HG02678 (cell line): Measurements from ENCODE around the gene CELSR2.
"Not testable (repeated sequence)": the region's sequence is repeated elsewhere in the genome, so short reads cannot be mapped to it uniquely, and the experiment has no call there.

Source experiments
- ATAC-seq: cut with Tn5 transposase; IDR thresholded peaks from one replicate; pipeline ENCODE4 v1.9.1; 2021; ENCODE audit warnings: mild to moderate bottlenecking, moderate library complexity; ENCODE audit not compliant: unreplicated experiment

The CELSR2 gene, protein sequence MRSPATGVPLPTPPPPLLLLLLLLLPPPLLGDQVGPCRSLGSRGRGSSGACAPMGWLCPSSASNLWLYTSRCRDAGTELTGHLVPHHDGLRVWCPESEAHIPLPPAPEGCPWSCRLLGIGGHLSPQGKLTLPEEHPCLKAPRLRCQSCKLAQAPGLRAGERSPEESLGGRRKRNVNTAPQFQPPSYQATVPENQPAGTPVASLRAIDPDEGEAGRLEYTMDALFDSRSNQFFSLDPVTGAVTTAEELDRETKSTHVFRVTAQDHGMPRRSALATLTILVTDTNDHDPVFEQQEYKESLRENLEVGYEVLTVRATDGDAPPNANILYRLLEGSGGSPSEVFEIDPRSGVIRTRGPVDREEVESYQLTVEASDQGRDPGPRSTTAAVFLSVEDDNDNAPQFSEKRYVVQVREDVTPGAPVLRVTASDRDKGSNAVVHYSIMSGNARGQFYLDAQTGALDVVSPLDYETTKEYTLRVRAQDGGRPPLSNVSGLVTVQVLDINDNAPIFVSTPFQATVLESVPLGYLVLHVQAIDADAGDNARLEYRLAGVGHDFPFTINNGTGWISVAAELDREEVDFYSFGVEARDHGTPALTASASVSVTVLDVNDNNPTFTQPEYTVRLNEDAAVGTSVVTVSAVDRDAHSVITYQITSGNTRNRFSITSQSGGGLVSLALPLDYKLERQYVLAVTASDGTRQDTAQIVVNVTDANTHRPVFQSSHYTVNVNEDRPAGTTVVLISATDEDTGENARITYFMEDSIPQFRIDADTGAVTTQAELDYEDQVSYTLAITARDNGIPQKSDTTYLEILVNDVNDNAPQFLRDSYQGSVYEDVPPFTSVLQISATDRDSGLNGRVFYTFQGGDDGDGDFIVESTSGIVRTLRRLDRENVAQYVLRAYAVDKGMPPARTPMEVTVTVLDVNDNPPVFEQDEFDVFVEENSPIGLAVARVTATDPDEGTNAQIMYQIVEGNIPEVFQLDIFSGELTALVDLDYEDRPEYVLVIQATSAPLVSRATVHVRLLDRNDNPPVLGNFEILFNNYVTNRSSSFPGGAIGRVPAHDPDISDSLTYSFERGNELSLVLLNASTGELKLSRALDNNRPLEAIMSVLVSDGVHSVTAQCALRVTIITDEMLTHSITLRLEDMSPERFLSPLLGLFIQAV (N-terminal part only)

DNA sequence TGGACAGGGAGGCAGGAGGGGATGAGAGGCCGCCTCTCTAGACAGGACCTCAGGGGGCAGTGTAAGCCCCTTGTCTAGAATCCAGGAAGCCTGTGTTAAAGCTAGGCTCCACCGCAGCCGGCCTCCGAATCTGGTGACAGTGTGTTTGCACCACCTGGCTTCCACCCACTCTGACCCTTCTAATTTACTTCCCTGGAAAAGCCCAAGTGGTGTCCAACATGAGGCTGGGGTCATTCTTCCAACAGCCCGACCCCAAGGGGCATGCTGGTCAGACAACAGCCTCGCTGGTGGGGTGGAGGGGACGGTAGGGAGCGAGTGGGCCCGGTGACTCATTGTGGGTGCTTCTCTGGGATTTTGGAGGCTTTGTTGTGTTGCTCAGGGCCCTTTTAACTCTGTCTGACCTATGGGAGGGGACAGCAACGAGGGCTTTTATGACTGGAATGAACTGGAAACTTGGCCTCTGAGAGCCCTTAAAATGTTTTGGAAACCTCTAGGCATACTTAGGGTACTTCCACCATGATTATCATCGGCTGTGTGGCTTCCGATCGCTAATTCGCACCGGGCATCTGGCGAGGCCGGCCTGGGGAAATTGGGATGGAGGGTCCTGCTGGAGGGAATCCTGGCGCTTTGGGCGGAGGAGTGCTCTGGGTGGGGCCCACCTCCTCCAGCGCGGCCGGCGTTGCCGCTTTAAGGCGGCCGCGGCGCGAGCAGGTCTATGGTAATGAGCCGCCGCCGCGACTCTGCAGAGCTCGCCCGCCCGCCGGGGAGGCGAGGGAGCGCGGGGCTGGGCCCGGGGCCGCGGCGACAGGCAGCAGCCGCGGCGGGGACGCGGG is at the start of gene CELSR2:
Gene CELSR2 (plus strand): TSS at position 743 of the 833 bp plus-strand sequence. CDS start 541 bp downstream, outside the sequence.
- peak; percentile 89 for ATAC-seq

DNA sequence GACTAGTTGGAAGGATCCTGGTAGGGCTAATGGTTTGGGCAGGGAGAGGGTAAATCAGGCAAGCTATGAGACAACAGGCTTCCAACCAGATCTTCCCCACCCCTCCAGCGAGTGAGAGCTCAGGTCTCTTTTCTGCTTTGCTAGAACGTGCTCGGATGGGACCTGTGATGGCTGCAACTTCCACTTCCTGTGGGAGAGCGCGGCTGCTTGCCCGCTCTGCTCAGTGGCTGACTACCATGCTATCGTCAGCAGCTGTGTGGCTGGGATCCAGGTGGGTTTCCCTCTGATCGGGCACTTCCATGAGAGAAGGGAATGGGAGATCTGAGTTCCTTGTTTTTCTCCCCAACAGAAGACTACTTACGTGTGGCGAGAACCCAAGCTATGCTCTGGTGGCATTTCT is 49.6 kb upstream of the CELSR2 start:
- ATAC-seq = no peak

DNA sequence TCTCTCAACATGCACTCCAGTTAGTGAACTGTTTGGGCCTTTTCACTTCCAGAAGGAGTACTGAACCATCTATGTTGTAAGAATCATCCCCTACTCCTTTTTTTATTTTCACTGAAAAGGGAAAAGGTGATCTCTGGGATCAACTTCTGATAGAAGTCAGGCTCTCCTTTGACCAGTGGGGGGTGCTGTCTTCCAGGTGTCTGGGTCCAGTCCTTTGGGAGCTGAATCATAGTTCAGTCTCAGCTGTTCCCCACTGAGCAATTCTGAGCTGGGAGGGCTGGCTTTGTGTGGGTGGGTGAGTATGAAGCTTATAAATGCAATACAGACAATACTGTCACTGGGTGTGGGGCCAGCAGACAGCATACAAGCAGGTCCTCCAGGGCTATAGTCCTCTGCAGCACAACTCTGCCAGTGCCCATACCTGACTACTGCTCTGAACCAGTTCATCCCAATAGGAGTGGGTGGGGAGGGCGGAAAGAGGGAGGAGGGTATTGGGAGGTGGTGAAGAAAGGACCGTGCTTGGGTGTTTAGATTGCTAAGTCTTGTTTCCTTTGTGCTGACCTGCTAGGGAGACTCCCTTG is 48.1 kb upstream of the CELSR2 start:
- ATAC-seq = no peak

DNA sequence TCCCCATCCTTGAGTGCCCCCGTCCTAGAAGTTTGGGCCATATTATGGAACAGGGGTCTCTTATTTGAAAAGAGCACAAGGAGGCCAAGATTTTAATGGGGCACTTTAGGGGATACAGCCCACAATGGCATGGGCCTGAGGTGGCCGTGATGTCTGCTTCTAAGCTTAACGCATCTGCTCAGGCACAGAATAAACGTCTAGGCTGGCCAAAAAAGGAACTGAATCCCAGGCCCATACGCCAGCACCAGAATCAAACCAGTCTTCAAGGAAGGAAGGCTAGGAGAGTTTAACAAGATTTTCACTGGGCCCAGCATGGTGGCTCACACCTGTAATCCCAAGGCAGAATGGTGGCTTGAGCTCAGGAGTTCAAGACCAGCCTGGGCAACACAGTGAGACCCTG is 44.9 kb upstream of the CELSR2 start:
- ATAC-seq = no peak

DNA sequence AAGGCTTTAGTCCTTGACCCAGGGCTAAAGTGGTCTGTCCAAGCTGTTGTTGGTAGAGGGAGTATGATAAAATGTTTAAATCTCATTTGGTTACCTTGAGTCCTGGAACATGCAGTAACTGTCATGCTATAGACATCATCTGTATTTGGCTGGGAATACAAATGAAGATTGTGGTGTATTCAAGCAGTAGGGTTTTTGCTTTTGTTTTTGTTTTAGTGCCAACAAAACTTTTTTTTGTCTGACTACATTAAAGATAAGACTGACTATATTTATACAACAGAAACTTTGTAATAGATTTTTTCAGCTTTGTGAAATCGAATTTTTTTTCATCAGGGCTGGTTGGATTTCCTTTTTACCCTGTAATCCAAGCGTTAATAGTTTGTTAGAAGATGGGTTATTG is 43.0 kb upstream of the CELSR2 start:
- ATAC-seq = no peak

DNA sequence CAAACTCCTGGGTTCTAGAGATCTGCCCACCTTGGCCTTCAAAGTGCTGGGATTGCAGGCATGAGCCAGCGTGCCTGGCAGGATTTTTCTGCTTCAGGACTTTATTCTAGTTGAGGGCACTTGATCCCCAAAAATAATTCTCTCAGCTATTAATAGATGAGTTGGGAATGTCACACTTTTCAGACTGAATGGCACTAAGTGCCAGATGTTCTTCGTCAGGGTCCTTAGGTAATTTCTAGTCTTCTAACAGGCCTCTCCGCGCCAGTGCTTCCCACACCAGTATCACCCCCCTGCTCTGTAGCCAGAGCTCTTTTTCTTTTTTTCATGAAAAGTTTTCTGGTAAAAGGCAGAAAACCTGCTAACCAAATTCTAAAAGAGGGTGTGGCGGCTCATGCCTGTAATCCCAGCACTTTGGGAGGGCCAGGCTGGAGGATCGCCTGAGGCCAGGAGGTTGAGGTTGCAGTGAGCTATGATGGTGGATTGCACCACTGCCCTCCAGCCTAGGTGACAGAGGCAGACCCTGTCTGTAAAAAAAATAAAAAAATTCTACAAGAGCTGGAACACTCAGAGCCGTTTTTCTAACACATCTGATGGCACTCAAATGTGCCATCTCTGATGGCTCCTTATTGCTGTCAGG is 41.8 kb upstream of the CELSR2 start:
- ATAC-seq = no peak

DNA sequence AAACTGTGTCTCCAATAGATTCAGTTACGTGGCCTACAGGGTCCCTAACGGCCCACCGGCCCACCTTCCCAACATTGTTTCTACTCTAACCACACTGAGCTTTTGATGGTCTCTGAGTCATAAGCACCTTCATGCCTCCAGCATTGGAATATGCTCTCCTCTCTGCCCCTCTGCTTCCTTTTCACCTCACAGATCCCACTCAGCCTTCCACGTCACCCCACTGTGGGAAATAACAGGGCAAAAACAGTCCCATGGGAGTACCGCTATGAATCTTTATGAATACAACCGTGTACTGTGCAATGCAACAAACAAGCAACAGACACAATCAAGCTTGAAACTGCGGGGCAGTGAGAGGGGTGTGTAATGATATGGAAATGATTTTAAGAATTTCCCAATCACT is 40.9 kb upstream of the CELSR2 start:
- no peak for ATAC-seq

DNA sequence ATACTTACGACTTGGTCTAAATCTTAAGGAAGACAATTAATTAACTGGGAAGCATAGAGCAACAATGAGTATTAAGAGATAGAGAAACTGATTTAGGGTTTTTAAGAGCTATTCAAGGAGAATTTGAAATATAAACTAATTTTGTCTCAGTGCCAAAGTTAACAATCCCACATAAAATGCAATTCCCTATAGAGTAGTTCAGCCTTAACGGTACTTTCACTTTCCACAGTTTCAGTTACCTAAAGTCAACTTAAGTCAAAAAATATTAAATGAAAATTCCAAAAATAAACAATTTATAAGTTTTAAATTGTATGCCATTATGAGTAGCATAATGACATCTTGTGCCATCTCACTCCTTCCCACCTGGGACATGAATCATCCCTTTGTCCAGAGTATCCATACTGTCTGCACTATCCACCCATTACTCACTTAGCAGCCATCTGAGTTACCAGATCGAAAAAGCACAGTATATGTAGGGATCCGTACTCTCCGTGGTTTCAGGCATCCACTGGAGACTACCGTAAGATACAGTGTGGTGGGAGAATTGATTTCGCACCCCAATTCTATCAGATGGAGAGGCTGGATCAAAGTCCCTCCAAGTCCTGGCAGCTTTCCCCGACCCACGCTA is 40.4 kb upstream of the CELSR2 start:
- no peak for ATAC-seq

DNA sequence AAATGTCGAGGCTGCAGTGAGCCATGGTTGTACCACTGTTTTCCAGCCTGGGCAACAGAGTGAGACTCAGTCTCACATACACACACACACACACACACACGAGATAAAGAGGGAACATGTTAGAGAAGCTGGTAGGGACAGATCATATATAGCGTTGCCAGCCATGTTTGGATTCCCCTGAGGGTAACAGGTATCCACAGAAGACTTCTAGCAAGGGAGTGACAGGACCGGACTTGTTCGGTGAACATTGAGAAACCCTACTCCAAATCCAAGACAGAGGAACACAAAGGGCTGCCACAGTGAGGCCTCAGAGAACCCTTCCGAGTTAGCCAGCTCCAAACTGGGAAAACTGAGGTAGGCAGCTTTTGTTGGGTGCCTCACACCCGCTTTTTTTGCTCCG is 39.3 kb upstream of the CELSR2 start:
- ATAC-seq = no peak

DNA sequence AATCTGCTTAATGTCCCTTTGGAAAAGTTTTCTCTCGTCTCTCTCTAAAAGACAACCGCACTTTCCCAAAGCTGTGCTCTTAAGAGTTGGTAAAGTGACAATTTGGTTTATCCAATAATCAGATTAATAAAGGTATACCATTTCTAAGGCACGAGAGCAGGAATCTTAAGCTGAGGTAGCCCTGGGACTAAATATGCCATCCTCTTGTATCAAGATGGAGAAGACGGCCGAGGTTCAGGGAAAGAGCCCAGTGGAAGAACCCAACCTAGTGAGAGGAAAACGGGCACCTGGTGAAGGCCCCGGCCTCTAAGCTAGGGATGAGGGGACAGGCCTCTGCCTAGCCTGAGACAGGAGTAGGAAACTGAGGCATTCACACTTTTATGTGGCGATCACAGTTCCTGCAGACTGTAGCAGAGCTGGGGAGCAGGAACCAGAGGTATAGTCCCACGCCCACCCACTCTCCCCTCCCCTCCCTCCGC is 36.0 kb upstream of the CELSR2 start:
- ATAC-seq = no peak

DNA sequence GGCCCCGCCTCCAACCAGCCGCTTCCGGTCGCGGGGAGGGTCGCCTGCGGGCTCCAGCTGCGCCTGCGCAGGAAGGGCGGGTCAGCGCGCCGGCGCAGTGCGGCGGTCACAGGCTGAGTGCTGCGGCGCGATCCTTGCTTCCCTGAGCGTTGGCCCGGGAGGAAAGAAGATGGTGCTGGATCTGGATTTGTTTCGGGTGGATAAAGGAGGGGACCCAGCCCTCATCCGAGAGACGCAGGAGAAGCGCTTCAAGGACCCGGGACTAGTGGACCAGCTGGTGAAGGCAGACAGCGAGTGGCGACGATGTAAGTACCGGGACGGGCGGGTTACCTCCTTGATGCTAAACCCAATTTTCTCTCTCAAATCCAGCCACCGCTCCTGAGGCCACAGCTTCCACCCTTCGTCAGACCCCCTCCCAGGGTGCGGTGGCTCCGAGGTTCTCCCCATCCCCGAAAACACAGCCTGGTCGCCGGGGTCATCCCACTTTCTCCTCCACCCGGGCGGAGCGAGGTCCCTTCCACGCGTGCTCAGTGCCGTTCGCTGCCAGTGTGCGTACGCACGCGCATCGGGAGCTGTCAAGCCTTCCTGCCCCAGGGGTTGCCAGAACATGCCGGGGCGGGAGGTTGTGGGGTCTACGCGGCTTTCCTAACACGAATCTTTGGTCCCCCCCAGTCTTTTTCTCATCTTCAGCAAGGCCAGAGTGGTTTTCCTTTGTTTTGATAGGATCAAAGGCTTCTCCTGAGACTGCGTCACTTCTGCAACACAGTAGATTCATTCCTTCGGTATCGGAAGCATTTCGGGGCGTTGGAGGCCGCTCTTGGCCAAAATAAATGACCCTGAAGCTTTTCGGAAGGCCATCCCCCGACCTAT is 35.3 kb upstream of the CELSR2 start, which contains the start of gene SARS1:
Gene SARS1 (plus strand): TSS at position 95 of the 870 bp plus-strand sequence. CDS start 75 bp downstream, at position 170.
- ATAC-seq = peak; percentile 82

DNA sequence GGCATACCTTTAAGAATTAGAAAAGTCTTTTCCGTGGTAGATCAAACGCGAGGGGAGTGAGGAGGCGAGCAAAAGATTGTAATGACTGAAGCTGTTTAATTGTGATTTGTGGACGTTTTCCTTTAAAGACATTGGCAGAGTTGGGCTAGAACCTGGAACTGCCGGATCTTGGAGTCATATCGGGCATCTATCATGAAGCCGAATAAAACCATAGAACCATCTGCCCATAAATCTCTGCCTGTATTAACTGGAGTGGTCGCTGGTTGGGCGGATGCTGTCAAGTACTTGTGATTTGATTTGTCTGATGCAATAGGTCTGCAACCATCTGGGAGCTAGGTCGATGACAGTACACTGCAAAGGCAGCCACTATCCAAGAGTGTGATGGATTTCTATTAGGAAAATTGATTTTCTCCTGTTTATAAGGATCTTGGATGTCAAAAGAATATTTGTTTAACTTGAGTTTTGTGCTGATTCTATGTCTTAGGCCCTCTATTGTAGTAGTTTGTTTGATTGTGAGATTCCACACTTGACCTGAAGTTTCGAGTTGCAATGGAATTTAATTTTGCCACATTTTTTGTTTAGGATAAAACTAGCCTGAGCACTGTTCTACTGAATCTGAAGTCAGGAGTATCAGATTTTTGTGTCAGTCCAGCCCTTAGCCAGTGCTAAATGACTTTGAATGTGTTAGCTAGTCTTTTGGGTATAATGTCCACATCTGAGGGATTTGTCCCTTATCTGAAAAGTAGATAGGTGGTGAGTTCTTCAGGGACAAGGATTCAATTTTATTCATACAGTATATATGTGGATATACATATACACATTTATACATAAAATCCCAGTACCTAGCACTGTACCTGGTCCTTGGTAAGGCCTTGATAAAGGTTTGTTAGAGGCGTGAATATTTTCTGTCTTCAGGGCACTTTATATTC is 34.4 kb upstream of the CELSR2 start:
- ATAC-seq = no peak

DNA sequence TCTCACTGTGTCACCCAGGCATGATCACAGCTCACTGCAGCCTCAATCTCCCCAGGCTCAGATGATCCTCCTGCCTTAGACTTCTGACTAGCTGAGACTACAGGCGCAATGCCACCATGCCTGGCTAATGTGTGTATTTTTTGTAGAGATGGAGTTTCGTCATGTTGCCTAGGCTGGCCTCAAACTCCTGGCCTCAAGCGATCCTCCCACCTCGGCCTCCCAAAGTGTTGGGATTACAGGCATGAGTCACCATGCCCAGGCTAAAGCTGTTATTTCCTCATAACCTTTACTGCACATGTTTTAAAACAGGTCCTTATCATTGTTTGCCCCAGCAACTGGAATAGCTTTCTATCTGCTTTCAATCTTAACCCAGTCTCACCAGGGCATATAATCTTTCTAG is 32.7 kb upstream of the CELSR2 start:
- ATAC-seq = no peak

DNA sequence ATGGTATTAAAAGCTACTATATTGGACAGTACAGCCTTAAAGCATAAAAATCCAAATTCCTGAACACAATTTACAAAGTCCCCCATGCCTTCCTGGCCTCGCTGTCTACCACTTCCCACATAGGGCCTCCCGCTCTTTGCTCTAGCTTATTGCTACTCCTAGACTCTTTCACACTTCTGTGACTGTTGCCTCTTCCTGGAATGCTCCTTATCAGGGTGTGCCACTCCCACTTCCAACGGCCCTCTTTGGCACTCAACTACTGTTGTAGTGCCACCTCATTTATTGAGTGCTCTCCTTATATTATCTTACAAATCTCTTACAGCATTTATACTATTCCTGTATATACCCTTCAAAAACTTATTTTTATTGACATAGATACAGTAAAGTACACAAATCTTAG is 30.8 kb upstream of the CELSR2 start:
- ATAC-seq = no peak

DNA sequence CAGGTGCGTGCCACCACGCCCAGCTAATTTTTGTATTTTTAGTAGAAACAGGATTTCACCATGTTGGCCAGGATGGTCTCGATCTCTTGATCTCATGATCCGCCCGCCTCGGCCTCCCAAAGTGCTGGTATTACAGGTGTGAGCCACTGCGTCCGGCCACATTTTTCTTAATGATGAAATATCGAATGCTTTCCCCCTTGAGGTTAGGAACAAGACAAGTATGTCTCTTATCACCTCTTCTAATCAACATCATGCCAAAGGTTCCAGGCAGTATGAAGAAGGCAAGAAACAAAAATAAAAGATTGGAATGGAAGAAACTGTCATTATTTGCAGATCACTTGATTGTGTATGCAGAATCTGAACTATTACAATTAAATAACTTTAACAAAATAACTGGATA is 28.1 kb upstream of the CELSR2 start:
- ATAC-seq = not testable (repeated sequence)

DNA sequence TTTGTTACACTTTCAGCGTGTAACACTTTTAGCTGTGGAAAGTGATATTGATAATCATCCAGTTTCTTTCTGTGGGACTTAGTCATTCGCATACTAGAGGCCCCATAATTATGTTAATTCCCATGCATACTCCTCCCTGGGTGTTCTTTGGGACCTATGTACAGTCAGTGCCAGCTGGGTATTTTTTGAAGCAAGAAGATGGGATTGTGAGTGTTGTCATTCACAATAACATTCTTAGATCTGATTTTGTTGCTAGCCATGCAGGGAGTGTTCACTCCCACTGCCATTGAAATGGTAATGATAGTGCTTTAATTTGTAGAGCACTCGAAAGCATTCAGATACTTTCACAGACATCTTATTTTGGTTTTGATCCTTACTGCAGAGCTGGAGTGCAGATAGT is 24.0 kb upstream of the CELSR2 start:
- no peak for ATAC-seq
